ENCODE data around the gene FAM162A. TPM values are rescaled to one million over a fixed set of nuclear protein-coding genes. Genes with fewer than 3 reads are reported as not detected.

The FAM162A gene
- total and polyA plus RNA-seq, 2 donors (not counting 3 experiments of a cell fraction or from before 2014, with no cell fraction given) = 12.6 to 23.4 TPM

DNA sequence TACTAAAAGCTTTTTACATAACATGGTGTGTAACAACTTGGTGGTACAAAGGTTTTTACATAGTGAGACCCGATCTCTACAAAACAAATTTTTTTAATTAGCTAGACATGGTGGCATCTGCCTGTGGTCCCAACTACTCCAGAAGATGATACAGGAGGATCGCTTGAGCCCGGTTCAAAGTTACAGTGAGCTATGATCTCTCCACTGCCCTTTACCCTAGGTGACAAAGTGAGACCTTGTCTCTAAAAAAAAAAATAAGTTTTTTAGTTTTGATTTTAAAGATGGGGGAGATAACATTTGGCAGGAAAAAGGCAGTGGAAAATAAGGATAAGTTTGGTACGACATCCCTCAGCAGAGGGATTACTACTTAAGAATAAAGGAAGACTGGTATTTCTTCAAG is 5.9 kb downstream of the FAM162A start:
- no TSS peak for BruUV-seq (replicated peaks)
- Histone ChIP-seq H3K4me3 (replicated peaks in 1 of 3; ENCODE audit: insufficient read depth in 1 of 3, low read depth in 1 of 3, low read length in 3 of 3) (no peak overlapping the region), H4K20me1 (replicated peaks; ENCODE audit: control insufficient read depth, extremely low read depth, insufficient read depth, low read length) (no peaks in the 10 kb centered on the region), H3K27ac (ENCODE audit: insufficient read depth, low read depth, low read length) (no peak overlapping the region), H3K36me3 (ENCODE audit: control insufficient read depth in 2 of 2, extremely low read depth in 1 of 2, insufficient read depth in 2 of 2, low read length in 2 of 2) (no peaks in the 10 kb centered on the region), H3K9ac (replicated peaks; ENCODE audit: extremely low read depth, insufficient read depth, low read length) (no peak overlapping the region), H3K27me3 (ENCODE audit: control insufficient read depth in 2 of 2, insufficient read depth in 2 of 2, low read length in 2 of 2) (no peaks in the 10 kb centered on the region), H3K9me1 (replicated peaks; ENCODE audit: control insufficient read depth, extremely low read depth, insufficient read depth, low read length) (no peaks in the 10 kb centered on the region), H2AFZ (ENCODE audit: low read depth, low read length) (no peak overlapping the region), H3K79me2 (ENCODE audit: control insufficient read depth, insufficient read depth, low read length) (no peaks in the 10 kb centered on the region), H3K9me3 (replicated peaks; ENCODE audit: control insufficient read depth, insufficient read depth, low read length) (no peaks in the 10 kb centered on the region), H3K4me2 (ENCODE audit: insufficient read depth, low read length) (no peak overlapping the region), H3K4me1 (ENCODE audit: control insufficient read depth, extremely low read depth, insufficient read depth, low read length) (no peaks in the 10 kb centered on the region)
- dilution Hi-C loops (cut with MboI; ENCODE audit: extremely low pct_ligation_motif_present, low sequenced_read_pairs) = no loop called here
- POLR2A ChIA-PET = no interaction called here
- TF ChIP-seq EZH2 (IDR thresholded peaks at IDR 0.05; ENCODE audit: borderline replicate concordance, low read depth, low read length, severe bottlenecking) = no peak
- no peak for TF ChIP-seq MYC (IDR thresholded peaks at IDR 0.05; ENCODE audit: low read depth, low read length)
- no peak for TF ChIP-seq POLR2A (IDR thresholded peaks at IDR 0.05; ENCODE audit: low read depth, low read length)
- DNase-seq (ENCODE audit: low read depth, low spot score) (no peak), FAIRE-seq (no peak)
- CTCF ChIA-PET = interaction anchor here (1.6 to 5.4 kb wide), 2 partner anchors 289 to 843 kb away, joined by 4 to 120 read pairs; partner anchors contain the start of gene PARP14
- intact Hi-C loops (cut with micrococcal nuclease) = loop anchor here (5.0 to 10.0 kb wide), 2 partner anchors 172 to 865 kb away; partner anchors contain the start of genes DTX3L and PARP9

- H2AFZ ChIP-seq (ENCODE audit: low read depth, low read length) = no peak overlapping the region
- no peaks in the 10 kb centered on the region for H3K36me3 ChIP-seq (ENCODE audit: control insufficient read depth in 2 of 2, extremely low read depth in 1 of 2, insufficient read depth in 2 of 2, low read length in 2 of 2)
- no TSS peak for BruUV-seq (replicated peaks)
- no peaks in the 10 kb centered on the region for H3K9me3 ChIP-seq (replicated peaks; ENCODE audit: control insufficient read depth, insufficient read depth, low read length)
- TF ChIP-seq POLR2A (IDR thresholded peaks at IDR 0.05; ENCODE audit: low read depth, low read length) (no peak), GATA2 (IDR thresholded peaks at IDR 0.05; ENCODE audit: insufficient read depth, insufficient read length, low read depth, low read length) (no peak), MYC (IDR thresholded peaks at IDR 0.05; ENCODE audit: low read depth, low read length) (no peak), FOS (IDR thresholded peaks at IDR 0.05; ENCODE audit: borderline replicate concordance, insufficient read depth, low read length) (no peak), POLR2AphosphoS5 (IDR thresholded peaks at IDR 0.05; ENCODE audit: insufficient read depth, low read depth, low read length) (no peak), EZH2 (IDR thresholded peaks at IDR 0.05; ENCODE audit: borderline replicate concordance, low read depth, low read length, severe bottlenecking) (no peak), MAX (IDR thresholded peaks at IDR 0.05; ENCODE audit: insufficient read depth, insufficient read length) (no peak), JUN (IDR thresholded peaks at IDR 0.05; ENCODE audit: borderline replicate concordance, insufficient read depth, insufficient read length, low read depth) (no peak)
- TF ChIP-seq, protein P1, sequence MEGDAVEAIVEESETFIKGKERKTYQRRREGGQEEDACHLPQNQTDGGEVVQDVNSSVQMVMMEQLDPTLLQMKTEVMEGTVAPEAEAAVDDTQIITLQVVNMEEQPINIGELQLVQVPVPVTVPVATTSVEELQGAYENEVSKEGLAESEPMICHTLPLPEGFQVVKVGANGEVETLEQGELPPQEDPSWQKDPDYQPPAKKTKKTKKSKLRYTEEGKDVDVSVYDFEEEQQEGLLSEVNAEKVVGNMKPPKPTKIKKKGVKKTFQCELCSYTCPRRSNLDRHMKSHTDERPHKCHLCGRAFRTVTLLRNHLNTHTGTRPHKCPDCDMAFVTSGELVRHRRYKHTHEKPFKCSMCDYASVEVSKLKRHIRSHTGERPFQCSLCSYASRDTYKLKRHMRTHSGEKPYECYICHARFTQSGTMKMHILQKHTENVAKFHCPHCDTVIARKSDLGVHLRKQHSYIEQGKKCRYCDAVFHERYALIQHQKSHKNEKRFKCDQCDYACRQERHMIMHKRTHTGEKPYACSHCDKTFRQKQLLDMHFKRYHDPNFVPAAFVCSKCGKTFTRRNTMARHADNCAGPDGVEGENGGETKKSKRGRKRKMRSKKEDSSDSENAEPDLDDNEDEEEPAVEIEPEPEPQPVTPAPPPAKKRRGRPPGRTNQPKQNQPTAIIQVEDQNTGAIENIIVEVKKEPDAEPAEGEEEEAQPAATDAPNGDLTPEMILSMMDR (IDR thresholded peaks at IDR 0.05; ENCODE audit: extremely low read depth in 1 of 2, insufficient read depth in 1 of 2, low read depth in 1 of 2, low read length in 2 of 2) = no peak
- H3K9ac ChIP-seq (replicated peaks; ENCODE audit: extremely low read depth, insufficient read depth, low read length) = no peak overlapping the region
- dilution Hi-C loops (cut with MboI; ENCODE audit: extremely low pct_ligation_motif_present, low sequenced_read_pairs) (no loop called here), intact Hi-C loops (cut with micrococcal nuclease) (loop anchor here (5.0 to 10.0 kb wide), 2 partner anchors 172 to 864 kb away; partner anchors contain the start of genes DTX3L and PARP9)
- no peak overlapping the region for H3K27ac ChIP-seq (ENCODE audit: insufficient read depth, low read depth, low read length)
- POLR2A ChIA-PET = no interaction called here
- no peak overlapping the region for H3K4me3 ChIP-seq (replicated peaks in 1 of 3; ENCODE audit: insufficient read depth in 1 of 3, low read depth in 1 of 3, low read length in 3 of 3)
- H3K4me2 ChIP-seq (ENCODE audit: insufficient read depth, low read length) = no peak overlapping the region
- peaks cover 3% of the 10 kb centered on the region for H3K4me1 ChIP-seq (ENCODE audit: control insufficient read depth, extremely low read depth, insufficient read depth, low read length)
- CTCF ChIA-PET = interaction anchor here (1.6 to 5.4 kb wide), 3 partner anchors 18 to 844 kb away, joined by 4 to 120 read pairs (median 22); partner anchors contain the start of gene PARP14
- peak; percentile 37 for FAIRE-seq
- no peaks in the 10 kb centered on the region for H3K9me1 ChIP-seq (replicated peaks; ENCODE audit: control insufficient read depth, extremely low read depth, insufficient read depth, low read length)
- H3K27me3 ChIP-seq (ENCODE audit: control insufficient read depth in 2 of 2, insufficient read depth in 2 of 2, low read length in 2 of 2) = no peaks in the 10 kb centered on the region
- H4K20me1 ChIP-seq (replicated peaks; ENCODE audit: control insufficient read depth, extremely low read depth, insufficient read depth, low read length) = no peaks in the 10 kb centered on the region
- DNase-seq (ENCODE audit: low read depth, low spot score) = no peak
- no peaks in the 10 kb centered on the region for H3K79me2 ChIP-seq (ENCODE audit: control insufficient read depth, insufficient read depth, low read length)
Observed at GRCh38 chr3:122390665-122391064, 6.7 kb downstream of the FAM162A start.

Measured in endothelial cell of umbilical vein (primary cell).